Transverse colon (tissue), 4 donors: Measurements from ENCODE around the gene TXNDC11.

Experiments used
- CTCF ChIP-seq, 5 experiments: fragments of 200-600 bp in 3 of 5; fragments of 450-650 bp in 2 of 5; sonication (generic) in 3 of 5; IDR thresholded peaks; 1 replicate in 2 of 5; 2 replicates in 3 of 5; pipeline ENCODE4 v1.5.1; 2016 to 2017; ENCODE audit warnings: antibody characterized with exemption in 5 of 5, inconsistent platforms in 3 of 5, mild to moderate bottlenecking in 2 of 5, moderate library complexity in 1 of 5
- POLR2A ChIP-seq: fragments of 450-650 bp; IDR thresholded peaks from one replicate; pipeline ENCODE4 v1.6.1; 2016; ENCODE audit warnings: antibody characterized with exemption, mild to moderate bottlenecking, moderate library complexity
- POLR2AphosphoS5 ChIP-seq, 3 donors: sonication (generic); formaldehyde crosslinking; IDR thresholded peaks; one replicate each; pipeline ENCODE4 v1.6.1; 2016; ENCODE audit warnings: antibody characterized with exemption in 3 of 3

GRCh38 chr16:11674818-11675560 lies 67.7 kb downstream of the TXNDC11 start:
- TF ChIP-seq CTCF (IDR thresholded peaks at IDR 0.05): no peak
- TF ChIP-seq POLR2A: no peak
- no peak for TF ChIP-seq POLR2AphosphoS5 (IDR thresholded peaks at IDR 0.05)
